ENCODE data around the gene MACROD2.

DNA sequence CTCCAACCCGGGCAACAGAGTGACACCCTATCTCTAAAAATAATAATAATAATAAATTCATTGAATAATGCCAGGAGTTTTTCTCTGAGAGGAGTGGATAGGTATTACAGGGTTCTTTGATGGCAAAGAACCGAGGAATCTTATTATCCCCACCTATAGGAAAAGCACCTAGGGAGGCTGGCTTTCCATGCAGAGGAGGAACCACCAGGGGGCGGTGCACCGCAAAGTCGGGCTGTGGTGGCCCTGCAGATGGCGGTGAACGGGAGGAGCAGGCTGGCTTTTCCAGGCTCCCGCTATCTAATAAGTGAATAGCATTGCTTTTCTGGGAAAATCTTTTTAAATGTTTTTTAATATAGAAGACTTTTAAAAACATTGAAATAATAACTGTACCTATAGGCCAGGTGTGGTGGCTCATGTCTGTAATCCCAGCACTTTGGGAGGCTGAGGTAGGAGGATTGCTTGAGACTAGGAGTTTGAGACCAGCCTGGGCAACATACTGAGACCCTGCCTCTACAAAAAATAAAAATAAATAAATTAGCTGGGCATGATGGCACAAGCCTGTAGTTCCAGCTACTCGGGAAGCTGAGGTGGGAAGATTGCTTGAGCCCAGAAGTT is 1713.8 kb downstream of the MACROD2 start:
- TF ChIP-seq, protein P1, sequence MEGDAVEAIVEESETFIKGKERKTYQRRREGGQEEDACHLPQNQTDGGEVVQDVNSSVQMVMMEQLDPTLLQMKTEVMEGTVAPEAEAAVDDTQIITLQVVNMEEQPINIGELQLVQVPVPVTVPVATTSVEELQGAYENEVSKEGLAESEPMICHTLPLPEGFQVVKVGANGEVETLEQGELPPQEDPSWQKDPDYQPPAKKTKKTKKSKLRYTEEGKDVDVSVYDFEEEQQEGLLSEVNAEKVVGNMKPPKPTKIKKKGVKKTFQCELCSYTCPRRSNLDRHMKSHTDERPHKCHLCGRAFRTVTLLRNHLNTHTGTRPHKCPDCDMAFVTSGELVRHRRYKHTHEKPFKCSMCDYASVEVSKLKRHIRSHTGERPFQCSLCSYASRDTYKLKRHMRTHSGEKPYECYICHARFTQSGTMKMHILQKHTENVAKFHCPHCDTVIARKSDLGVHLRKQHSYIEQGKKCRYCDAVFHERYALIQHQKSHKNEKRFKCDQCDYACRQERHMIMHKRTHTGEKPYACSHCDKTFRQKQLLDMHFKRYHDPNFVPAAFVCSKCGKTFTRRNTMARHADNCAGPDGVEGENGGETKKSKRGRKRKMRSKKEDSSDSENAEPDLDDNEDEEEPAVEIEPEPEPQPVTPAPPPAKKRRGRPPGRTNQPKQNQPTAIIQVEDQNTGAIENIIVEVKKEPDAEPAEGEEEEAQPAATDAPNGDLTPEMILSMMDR (IDR thresholded peaks at IDR 0.05; ENCODE audit: insufficient read depth, low read depth, low read length): peak; percentile 18
- no peak for TF ChIP-seq EZH2 (IDR thresholded peaks at IDR 0.05; ENCODE audit: insufficient read depth, low read length)
